GM23338 (cell line): Measurements from ENCODE around the gene FOXR1. TPM values are rescaled to one million over a fixed set of nuclear protein-coding genes. Genes with fewer than 3 reads are reported as not detected.

Source experiments
- ATAC-seq: fragments of 200-7000 bp; cut with Tn5 transposase; 3 replicates; pipeline ENCODE4 v1.9.1; 2020
- DNase-seq: peaks from one replicate; pipeline ENCODE4 v3.0.0-alpha.2; 2015; ENCODE audit warnings: low spot score
- H2AFZ ChIP-seq: fragments of 200-600 bp; sonication (generic); 2 replicates; pipeline ENCODE4 v1.8.0; 2016; ENCODE audit warnings: antibody characterized with exemption, mild to moderate bottlenecking, moderate library complexity
- H3F3A ChIP-seq: fragments of 200-600 bp; sonication (generic); replicated peaks from 2 replicates; pipeline ENCODE4 v1.8.0; 2017; ENCODE audit warnings: antibody characterized with exemption, mixed run types, low read depth
- H3K27ac ChIP-seq: fragments of 200-600 bp; sonication (generic); 2 replicates; pipeline ENCODE4 v1.6.1; 2016; ENCODE audit warnings: low read depth
- H3K27me3 ChIP-seq: fragments of 200-600 bp; sonication (generic); 2 replicates; pipeline ENCODE4 v1.8.0; 2016; ENCODE audit warnings: mild to moderate bottlenecking, mixed run types, moderate library complexity; ENCODE audit not compliant: insufficient read depth
- H3K36me3 ChIP-seq: fragments of 200-600 bp; sonication (generic); 2 replicates; pipeline ENCODE4 v1.8.0; 2016; ENCODE audit warnings: mild to moderate bottlenecking; ENCODE audit not compliant: insufficient read depth
- H3K4me1 ChIP-seq: fragments of 200-600 bp; sonication (generic); 2 replicates; pipeline ENCODE4 v1.8.0; 2016; ENCODE audit warnings: mild to moderate bottlenecking, moderate library complexity; ENCODE audit not compliant: insufficient read depth
- H3K4me2 ChIP-seq: fragments of 200-600 bp; sonication (generic); 2 replicates; pipeline ENCODE4 v1.7.1; 2017; ENCODE audit warnings: mixed run types
- H3K4me3 ChIP-seq: fragments of 200-600 bp; sonication (generic); 2 replicates; pipeline ENCODE4 v1.6.1; 2016; ENCODE audit warnings: mixed run types
- H3K79me2 ChIP-seq: fragments of 200-600 bp; sonication (generic); replicated peaks from 2 replicates; pipeline ENCODE4 v1.8.0; 2017; ENCODE audit warnings: mild to moderate bottlenecking; ENCODE audit not compliant: insufficient read depth
- H3K9me2 ChIP-seq: fragments of 200-600 bp; sonication (generic); 2 replicates; pipeline ENCODE4 v1.8.0; 2017; ENCODE audit not compliant: insufficient read depth
- H4K20me1 ChIP-seq: fragments of 200-600 bp; sonication (generic); replicated peaks from 2 replicates; pipeline ENCODE4 v1.8.0; 2017; ENCODE audit warnings: mild to moderate bottlenecking; ENCODE audit not compliant: insufficient read depth
- H3K27ac Mint-ChIP-seq: 2 replicates; pipeline ENCODE4 v1.8.0; 2020; ENCODE audit warnings: inconsistent platforms, mild to moderate bottlenecking, moderate library complexity, mixed read lengths
- H3K27me3 Mint-ChIP-seq: 3 replicates; pipeline ENCODE4 v1.8.0; 2022; ENCODE audit warnings: low read depth, mild to moderate bottlenecking, moderate library complexity, mixed read lengths, inconsistent platforms; ENCODE audit not compliant: insufficient read depth, poor library complexity
- H3K36me3 Mint-ChIP-seq: 3 replicates; pipeline ENCODE4 v1.8.0; 2021; ENCODE audit warnings: low read depth, mild to moderate bottlenecking, inconsistent platforms, moderate library complexity, mixed read lengths
- H3K4me1 Mint-ChIP-seq: 3 replicates; pipeline ENCODE4 v1.8.0; 2020; ENCODE audit warnings: mild to moderate bottlenecking, inconsistent platforms, mixed read lengths
- H3K4me3 Mint-ChIP-seq: 3 replicates; pipeline ENCODE4 v1.8.0; 2021; ENCODE audit warnings: moderate library complexity, mild to moderate bottlenecking, inconsistent platforms, mixed read lengths
- H3K9me3 Mint-ChIP-seq: 3 replicates; pipeline ENCODE4 v1.8.0; 2020; ENCODE audit warnings: moderate library complexity, mild to moderate bottlenecking, inconsistent platforms, mixed read lengths
- CREB1 ChIP-seq: fragments of 250-450 bp; sonication (Bioruptor Pico); IDR thresholded peaks from 2 replicates; pipeline ENCODE4 v1.5.0; 2020; ENCODE audit warnings: low read depth, mild to moderate bottlenecking, moderate library complexity
- CTCF ChIP-seq, 2 experiments: fragments of 200-600 bp in 1 of 2; sonication (generic) in 1 of 2; conservative IDR thresholded peaks; 2 replicates each; pipeline versions ENCODE4 v1.5.1 to v1.6.1; 2016 to 2017; ENCODE audit warnings: antibody characterized with exemption in 2 of 2, low read depth in 2 of 2, mild to moderate bottlenecking in 2 of 2, moderate library complexity in 1 of 2
- ETS1 ChIP-seq: IDR thresholded peaks from 2 replicates; pipeline ENCODE4 v1.6.1; 2016; ENCODE audit warnings: antibody characterized with exemption
- EZH2 ChIP-seq: fragments of 200-600 bp; sonication (generic); IDR thresholded peaks from one replicate; pipeline ENCODE4 v1.8.0; 2017; ENCODE audit warnings: antibody characterized with exemption, mild to moderate bottlenecking, low read depth; ENCODE audit not compliant: unreplicated experiment
- EZH2phosphoT487 ChIP-seq: fragments of 200-600 bp; sonication (generic); IDR thresholded peaks from one replicate; pipeline ENCODE4 v1.8.1; 2018; ENCODE audit warnings: antibody characterized with exemption; ENCODE audit not compliant: unreplicated experiment
- JUNB ChIP-seq: IDR thresholded peaks from one replicate; pipeline ENCODE4 v1.6.1; 2016; ENCODE audit warnings: antibody characterized with exemption; ENCODE audit not compliant: unreplicated experiment
- NANOG ChIP-seq: IDR thresholded peaks from 2 replicates; pipeline ENCODE4 v1.6.1; 2016; ENCODE audit warnings: antibody characterized with exemption, borderline replicate concordance
- POLR2AphosphoS5 ChIP-seq: IDR thresholded peaks from 2 replicates; pipeline ENCODE4 v1.6.1; 2016; ENCODE audit warnings: antibody characterized with exemption, low read depth
- REST ChIP-seq: IDR thresholded peaks from one replicate; pipeline ENCODE4 v1.6.1; 2018; ENCODE audit warnings: antibody characterized with exemption; ENCODE audit not compliant: unreplicated experiment
- STAT1 ChIP-seq: IDR thresholded peaks from one replicate; pipeline ENCODE4 v1.6.1; 2016; ENCODE audit warnings: antibody characterized with exemption; ENCODE audit not compliant: unreplicated experiment
- ZNF114 ChIP-seq: fragments of 250-450 bp; sonication (Bioruptor Pico); IDR thresholded peaks from 2 replicates; pipeline ENCODE4 v1.5.0; 2020; ENCODE audit warnings: mild to moderate bottlenecking, moderate library complexity
- ZNF331 ChIP-seq: fragments of 250-450 bp; sonication (Bioruptor Pico); IDR thresholded peaks from 2 replicates; pipeline ENCODE4 v1.5.0; 2020; ENCODE audit warnings: low read depth, mild to moderate bottlenecking, moderate library complexity
- ZNF462 ChIP-seq: fragments of 250-450 bp; sonication (Bioruptor Pico); IDR thresholded peaks from 2 replicates; pipeline ENCODE4 v1.5.0; 2020; ENCODE audit warnings: mild to moderate bottlenecking, moderate library complexity
- polyA plus RNA-seq: library from polyadenylated mRNA; unstranded; fragments of >200 nt; fragmentation: Nextera tagmentation; extraction: Ambion mirVana; gene quantifications from 2 replicates; pipeline ENCODE4 v1.2.1, GENCODE V29; 2016
- total RNA-seq: library from RNA; depleted of rRNA; stranded (reverse); fragments of >200 nt; shearing (Covaris generic); gene quantifications from 2 replicates; pipeline ENCODE4 v1.2.3, GENCODE V29; 2014

FOXR1 gene
- total and polyA plus RNA-seq, 2 experiments from 2014 or later, result not detected

GRCh38 chr11:119021631-119022030 is 50.1 kb downstream of the FOXR1 start:
- H3K27me3 ChIP-seq, result no peaks in the 10 kb centered on the region
- peaks cover 3% of the 10 kb centered on the region; the same call in 1 of the 3 replicates for H3K9me3 Mint-ChIP-seq
- H3K27ac Mint-ChIP-seq, result no peak overlapping the region
- H3K79me2 ChIP-seq, result peaks cover 49% of the 10 kb centered on the region
- ATAC-seq, result no peak
- no peak for TF ChIP-seq ZNF331 (CRISPR knock-in tag)
- TF ChIP-seq EZH2phosphoT487, result no peak
- TF ChIP-seq STAT1, result no peak
- TF ChIP-seq NANOG, result no peak
- no peak for TF ChIP-seq EZH2
- no peak for TF ChIP-seq ZNF114
- no peak for TF ChIP-seq CTCF (conservative IDR thresholded peaks at IDR 0.05; ENCODE audit: low read depth in 2 of 2)
- TF ChIP-seq ETS1, result no peak
- TF ChIP-seq CREB1 (CRISPR knock-in tag), result no peak
- TF ChIP-seq POLR2AphosphoS5, result no peak
- no peak for TF ChIP-seq ZNF462 (CRISPR knock-in tag)
- no peak for TF ChIP-seq JUNB
- no peak for TF ChIP-seq REST
- peaks cover 19% of the 10 kb centered on the region; the same call in 1 of the 2 replicates for H3K4me1 ChIP-seq
- no peak overlapping the region for H3K4me2 ChIP-seq
- peaks cover 69% of the 10 kb centered on the region for H3K36me3 Mint-ChIP-seq
- H3K4me1 Mint-ChIP-seq, result peaks cover 10% of the 10 kb centered on the region
- no peak overlapping the region for H3K4me3 Mint-ChIP-seq
- no peak overlapping the region for H3K27ac ChIP-seq
- no peaks in the 10 kb centered on the region for H3K9me2 ChIP-seq
- no peak overlapping the region for H2AFZ ChIP-seq
- peaks cover 44% of the 10 kb centered on the region for H3F3A ChIP-seq
- no peak overlapping the region for H3K4me3 ChIP-seq
- DNase-seq, result no peak
- peaks cover 44% of the 10 kb centered on the region for H3K36me3 ChIP-seq
- peaks cover 21% of the 10 kb centered on the region for H4K20me1 ChIP-seq
- peaks cover 10% of the 10 kb centered on the region for H3K27me3 Mint-ChIP-seq
